Measurements from ENCODE around the gene MCF2L.

MCF2L gene

DNA sequence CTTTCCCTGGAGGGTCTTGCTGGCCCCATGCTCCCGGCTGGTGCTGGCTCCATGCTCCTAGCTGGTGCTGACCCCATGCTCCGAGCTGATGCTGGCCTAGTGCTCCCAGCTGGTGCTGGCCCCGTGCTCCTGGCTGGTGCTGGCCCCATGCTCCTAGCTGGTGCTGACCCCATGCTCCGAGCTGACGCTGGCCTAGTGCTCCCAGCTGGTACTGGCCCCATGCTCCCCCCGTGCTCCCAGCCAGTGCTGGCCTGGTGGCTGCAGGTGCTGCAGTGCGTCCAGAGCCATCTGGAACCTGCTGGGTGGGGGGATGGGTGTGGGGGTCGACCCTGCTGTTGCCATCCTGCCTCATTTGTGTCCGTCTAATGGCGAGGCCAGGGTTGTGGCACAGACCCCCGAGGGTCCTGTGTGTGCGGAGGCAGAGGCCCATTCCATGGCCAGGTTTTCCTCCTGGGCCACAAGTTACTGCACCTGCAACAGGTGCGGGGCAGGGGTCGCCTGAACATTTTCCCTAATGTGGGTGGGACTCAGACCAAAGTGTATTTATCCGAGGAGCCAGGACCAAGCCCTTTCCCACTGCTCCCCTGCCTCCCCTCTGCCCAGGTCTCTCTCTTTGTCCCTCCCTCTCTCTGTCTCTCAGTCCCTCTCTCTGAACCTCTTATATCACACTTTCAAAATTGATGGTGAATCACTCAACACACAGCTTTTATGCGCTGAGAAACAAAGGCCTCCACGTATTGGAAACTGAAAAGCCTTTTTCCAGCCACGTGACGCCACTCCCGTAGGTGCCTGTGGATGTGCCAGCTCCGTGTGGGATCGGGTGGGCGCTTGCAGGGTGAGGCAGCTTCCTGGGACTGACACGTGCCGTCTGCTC is 45.1 kb downstream of the MCF2L start:
- no peak overlapping the region for H3K4me3 ChIP-seq (ENCODE audit: control insufficient read depth, low read depth, low read length)
- TF ChIP-seq, protein P1, sequence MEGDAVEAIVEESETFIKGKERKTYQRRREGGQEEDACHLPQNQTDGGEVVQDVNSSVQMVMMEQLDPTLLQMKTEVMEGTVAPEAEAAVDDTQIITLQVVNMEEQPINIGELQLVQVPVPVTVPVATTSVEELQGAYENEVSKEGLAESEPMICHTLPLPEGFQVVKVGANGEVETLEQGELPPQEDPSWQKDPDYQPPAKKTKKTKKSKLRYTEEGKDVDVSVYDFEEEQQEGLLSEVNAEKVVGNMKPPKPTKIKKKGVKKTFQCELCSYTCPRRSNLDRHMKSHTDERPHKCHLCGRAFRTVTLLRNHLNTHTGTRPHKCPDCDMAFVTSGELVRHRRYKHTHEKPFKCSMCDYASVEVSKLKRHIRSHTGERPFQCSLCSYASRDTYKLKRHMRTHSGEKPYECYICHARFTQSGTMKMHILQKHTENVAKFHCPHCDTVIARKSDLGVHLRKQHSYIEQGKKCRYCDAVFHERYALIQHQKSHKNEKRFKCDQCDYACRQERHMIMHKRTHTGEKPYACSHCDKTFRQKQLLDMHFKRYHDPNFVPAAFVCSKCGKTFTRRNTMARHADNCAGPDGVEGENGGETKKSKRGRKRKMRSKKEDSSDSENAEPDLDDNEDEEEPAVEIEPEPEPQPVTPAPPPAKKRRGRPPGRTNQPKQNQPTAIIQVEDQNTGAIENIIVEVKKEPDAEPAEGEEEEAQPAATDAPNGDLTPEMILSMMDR (IDR thresholded peaks at IDR 0.05; ENCODE audit: control insufficient read depth, insufficient read depth, low read depth, low read length, missing control alignments): no peak
- DNase-seq (ENCODE audit: low read depth): no peak

DNA sequence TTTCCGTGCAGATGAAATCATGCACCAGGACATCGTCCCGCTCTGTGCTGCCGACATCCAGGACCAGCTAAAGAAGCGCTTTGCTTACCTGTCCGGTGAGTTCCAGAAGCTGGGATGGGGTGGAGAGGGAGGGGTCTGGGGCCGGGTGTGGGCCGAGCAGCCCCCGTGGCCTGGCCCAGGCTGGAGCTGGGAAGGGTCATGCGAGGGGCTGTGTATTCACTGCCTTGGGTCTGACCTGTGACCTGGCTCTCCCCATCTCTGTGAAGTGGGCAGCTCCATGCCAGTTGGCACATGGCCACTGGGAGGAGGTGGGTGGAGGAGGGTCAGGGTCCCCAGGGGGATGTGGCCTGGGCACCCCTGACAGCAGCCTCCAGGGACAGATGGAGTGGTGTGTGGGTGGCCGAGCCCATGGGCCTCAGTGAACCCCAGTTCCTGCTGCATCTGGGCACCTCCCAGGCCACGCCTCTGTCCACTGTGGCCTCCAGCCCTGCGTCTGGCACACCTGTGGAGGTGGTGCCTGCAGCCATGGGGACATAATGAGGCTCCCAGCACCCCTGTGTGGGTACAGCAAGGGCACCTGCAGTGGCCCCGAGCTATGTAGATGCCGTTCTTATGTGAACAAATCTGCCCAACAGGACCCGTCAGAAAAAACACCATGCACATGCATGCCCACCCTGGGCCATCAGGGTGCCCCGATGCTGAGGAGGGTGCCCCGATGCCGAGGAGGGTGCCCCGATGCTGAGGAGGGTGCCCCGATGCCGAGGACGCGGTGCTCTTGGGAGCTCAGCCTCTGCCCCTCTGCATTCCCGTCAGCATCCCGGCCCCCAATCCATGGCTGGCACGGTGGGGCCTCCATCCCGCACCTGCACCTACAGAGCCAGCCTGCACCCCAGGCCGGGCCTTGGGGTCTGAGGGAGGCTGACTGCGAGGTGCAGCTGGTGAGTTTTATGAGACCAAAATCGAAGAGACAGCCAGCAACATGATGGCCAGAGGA is 46.0 kb downstream of the MCF2L start:
- TF ChIP-seq, protein P1 (IDR thresholded peaks at IDR 0.05; ENCODE audit: control insufficient read depth, insufficient read depth, low read depth, low read length, missing control alignments): no peak
- no peak overlapping the region for H3K4me3 ChIP-seq (ENCODE audit: control insufficient read depth, low read depth, low read length)
- no peak for DNase-seq (ENCODE audit: low read depth)

GRCh38 chr13:113015826-113016525 is 47.0 kb downstream of the MCF2L start:
- TF ChIP-seq, protein P1 (IDR thresholded peaks at IDR 0.05; ENCODE audit: control insufficient read depth, insufficient read depth, low read depth, low read length, missing control alignments): no peak
- no peak overlapping the region for H3K4me3 ChIP-seq (ENCODE audit: control insufficient read depth, low read depth, low read length)
- no peak for DNase-seq (ENCODE audit: low read depth)

GRCh38 chr13:113016526-113017295 is 47.7 kb downstream of the MCF2L start:
- no peak overlapping the region for H3K4me3 ChIP-seq (ENCODE audit: control insufficient read depth, low read depth, low read length)
- no peak for DNase-seq (ENCODE audit: low read depth)
- TF ChIP-seq, protein P1 (IDR thresholded peaks at IDR 0.05; ENCODE audit: control insufficient read depth, insufficient read depth, low read depth, low read length, missing control alignments): no peak

DNA sequence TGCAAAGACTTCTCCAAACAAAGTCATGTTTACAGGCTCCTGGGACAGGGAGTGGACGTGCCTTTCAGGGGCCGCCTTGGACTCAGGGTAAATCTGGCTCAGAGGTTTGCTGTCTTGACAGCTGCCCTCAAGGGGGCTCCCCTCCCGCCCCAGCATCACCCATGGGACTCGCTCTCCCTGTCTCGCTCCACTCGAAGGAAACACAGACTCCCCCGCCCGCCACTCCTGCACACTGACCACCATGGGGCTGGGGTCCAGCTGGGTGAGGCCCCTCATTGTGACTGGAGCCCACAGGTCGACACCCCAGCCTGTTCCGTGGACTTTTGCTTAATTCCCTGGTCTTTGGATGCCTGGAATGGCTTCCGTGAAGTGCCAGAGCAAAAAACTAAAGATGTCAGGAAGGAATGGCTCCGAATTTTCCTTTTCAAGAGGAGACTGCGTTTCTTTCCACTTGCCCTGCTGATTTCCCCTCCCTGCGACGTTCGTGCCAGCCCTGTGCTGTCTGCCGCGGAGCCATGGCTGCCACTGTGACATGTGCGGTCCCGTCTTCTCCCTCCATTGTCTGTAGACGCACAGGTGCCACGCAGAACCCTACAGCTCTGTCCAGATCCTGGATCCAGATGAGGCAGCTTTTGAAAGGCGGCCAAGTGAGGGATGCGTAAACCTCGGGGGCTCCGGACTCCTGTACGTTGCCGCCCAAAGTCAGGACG is 48.6 kb downstream of the MCF2L start:
- H3K4me3 ChIP-seq (ENCODE audit: control insufficient read depth, low read depth, low read length): no peak overlapping the region
- TF ChIP-seq, protein P1 (IDR thresholded peaks at IDR 0.05; ENCODE audit: control insufficient read depth, insufficient read depth, low read depth, low read length, missing control alignments): no peak
- no peak for DNase-seq (ENCODE audit: low read depth)
